ENCODE data around the gene PRKCE. TPM values are rescaled to one million over a fixed set of nuclear protein-coding genes. Genes with fewer than 3 reads are reported as not detected.
"Not testable (repeated sequence)": the region's sequence is repeated elsewhere in the genome, so short reads cannot be mapped to it uniquely, and the experiment has no call there.

Gene PRKCE
- polyA plus RNA-seq, 4 donors = 7.9 to 9.2 (median 8.5) TPM

GRCh38 chr2:45695480-45696007 lies 44.1 kb downstream of the PRKCE start:
- not testable (repeated sequence) for DNase-seq (ENCODE audit: low read depth in 4 of 4, low spot score in 2 of 4)

GRCh38 chr2:45696708-45697107 lies 45.2 kb downstream of the PRKCE start:
- no peak for DNase-seq (ENCODE audit: low read depth in 4 of 4, low spot score in 2 of 4)

- DNase-seq (ENCODE audit: low read depth in 4 of 4, low spot score in 2 of 4) = no peak
Measured at GRCh38 chr2:45697190-45697589, 45.7 kb downstream of the PRKCE start.

GRCh38 chr2:45698554-45698953 lies 47.1 kb downstream of the PRKCE start:
- DNase-seq (ENCODE audit: low read depth in 4 of 4, low spot score in 2 of 4) = no peak

GRCh38 chr2:45699032-45699658 lies 47.7 kb downstream of the PRKCE start:
- no peak for DNase-seq (ENCODE audit: low read depth in 4 of 4, low spot score in 2 of 4)

- DNase-seq (ENCODE audit: low read depth in 4 of 4, low spot score in 2 of 4) = no peak
Measured at GRCh38 chr2:45700407-45701013, 49.0 kb downstream of the PRKCE start.

- DNase-seq (ENCODE audit: low read depth in 4 of 4, low spot score in 2 of 4) = no peak
Measured at GRCh38 chr2:45705233-45705632, 53.8 kb downstream of the PRKCE start.

GRCh38 chr2:45706033-45706432 lies 54.6 kb downstream of the PRKCE start:
- DNase-seq (ENCODE audit: low read depth in 4 of 4, low spot score in 2 of 4) = no peak

GRCh38 chr2:45707006-45707405 lies 55.5 kb downstream of the PRKCE start:
- DNase-seq (ENCODE audit: low read depth in 4 of 4, low spot score in 2 of 4) = no peak

GRCh38 chr2:45707661-45708060 lies 56.2 kb downstream of the PRKCE start:
- no peak for DNase-seq (ENCODE audit: low read depth in 4 of 4, low spot score in 2 of 4)

- DNase-seq (ENCODE audit: low read depth in 4 of 4, low spot score in 2 of 4) = no peak
Measured at GRCh38 chr2:45708501-45708900, 57.0 kb downstream of the PRKCE start.

- no peak for DNase-seq (ENCODE audit: low read depth in 4 of 4, low spot score in 2 of 4)
Measured at GRCh38 chr2:45709137-45709536, 57.7 kb downstream of the PRKCE start.

GRCh38 chr2:45710468-45710867 lies 59.0 kb downstream of the PRKCE start:
- no peak for DNase-seq (ENCODE audit: low read depth in 4 of 4, low spot score in 2 of 4)

- DNase-seq (ENCODE audit: low read depth in 4 of 4, low spot score in 2 of 4) = no peak
Measured at GRCh38 chr2:45711224-45711623, 59.7 kb downstream of the PRKCE start.

GRCh38 chr2:45712570-45712969 lies 61.1 kb downstream of the PRKCE start:
- no peak for DNase-seq (ENCODE audit: low read depth in 4 of 4, low spot score in 2 of 4)

- no peak for DNase-seq (ENCODE audit: low read depth in 4 of 4, low spot score in 2 of 4)
Measured at GRCh38 chr2:45713136-45713535, 61.7 kb downstream of the PRKCE start.

GRCh38 chr2:45713591-45713990 lies 62.1 kb downstream of the PRKCE start:
- no peak for DNase-seq (ENCODE audit: low read depth in 4 of 4, low spot score in 2 of 4)

- no peak for DNase-seq (ENCODE audit: low read depth in 4 of 4, low spot score in 2 of 4)
Measured at GRCh38 chr2:45714679-45715078, 63.2 kb downstream of the PRKCE start.

GRCh38 chr2:45715601-45716379 lies 64.3 kb downstream of the PRKCE start:
- no peak for DNase-seq (ENCODE audit: low read depth in 4 of 4, low spot score in 2 of 4)

GRCh38 chr2:45716432-45716831 lies 65.0 kb downstream of the PRKCE start:
- not testable (repeated sequence) for DNase-seq (ENCODE audit: low read depth in 4 of 4, low spot score in 2 of 4)

GRCh38 chr2:45716915-45717314 lies 65.4 kb downstream of the PRKCE start:
- no peak for DNase-seq (ENCODE audit: low read depth in 4 of 4, low spot score in 2 of 4)

- DNase-seq (ENCODE audit: low read depth in 4 of 4, low spot score in 2 of 4) = no peak
Measured at GRCh38 chr2:45720210-45720609, 68.7 kb downstream of the PRKCE start.

Data from left renal cortex interstitium (tissue), 4 donors.